GM21825 (cell line): ENCODE results near the gene HEATR5A.
"Not testable (repeated sequence)": the region's sequence is repeated elsewhere in the genome, so short reads cannot be mapped to it uniquely, and the experiment has no call there.

Experiments
- ATAC-seq: cut with Tn5 transposase; IDR thresholded peaks from one replicate; pipeline ENCODE4 v1.9.1; 2021; ENCODE audit warnings: mild to moderate bottlenecking, moderate library complexity; ENCODE audit not compliant: unreplicated experiment

HEATR5A gene

GRCh38 chr14:31391977-31392503 is 28.3 kb downstream of the HEATR5A start:
- no peak for ATAC-seq

- ATAC-seq = no peak
Observed at GRCh38 chr14:31391473-31391872, 28.9 kb downstream of the HEATR5A start.

GRCh38 chr14:31389946-31390345 is 30.4 kb downstream of the HEATR5A start:
- no peak for ATAC-seq

- no peak for ATAC-seq
Observed at GRCh38 chr14:31388687-31389413, 31.5 kb downstream of the HEATR5A start.

GRCh38 chr14:31387091-31387490 is 33.3 kb downstream of the HEATR5A start:
- ATAC-seq = no peak

- ATAC-seq = no peak
Observed at GRCh38 chr14:31386271-31386670, 34.1 kb downstream of the HEATR5A start.

GRCh38 chr14:31382221-31382620 is 38.1 kb downstream of the HEATR5A start:
- no peak for ATAC-seq

- no peak for ATAC-seq
Observed at GRCh38 chr14:31380106-31380505, 40.2 kb downstream of the HEATR5A start.

- not testable (repeated sequence) for ATAC-seq
Observed at GRCh38 chr14:31379125-31379947, 41.0 kb downstream of the HEATR5A start.

- ATAC-seq = no peak
Observed at GRCh38 chr14:31377433-31377832, 42.9 kb downstream of the HEATR5A start.

GRCh38 chr14:31371646-31372045 is 48.7 kb downstream of the HEATR5A start:
- no peak for ATAC-seq

- no peak for ATAC-seq
Observed at GRCh38 chr14:31363331-31364073, 56.8 kb downstream of the HEATR5A start.

- no peak for ATAC-seq
Observed at GRCh38 chr14:31362746-31363145, 57.6 kb downstream of the HEATR5A start.

- ATAC-seq = not testable (repeated sequence)
Observed at GRCh38 chr14:31361761-31362160, 58.6 kb downstream of the HEATR5A start.

- ATAC-seq = no peak
Observed at GRCh38 chr14:31360919-31361662, 59.3 kb downstream of the HEATR5A start.

- ATAC-seq = no peak
Observed at GRCh38 chr14:31357279-31357678, 63.1 kb downstream of the HEATR5A start.

- no peak for ATAC-seq
Observed at GRCh38 chr14:31346097-31346496, 74.3 kb downstream of the HEATR5A start.

GRCh38 chr14:31341280-31341679 is 79.1 kb downstream of the HEATR5A start:
- ATAC-seq = no peak

GRCh38 chr14:31340297-31341063 is 79.9 kb downstream of the HEATR5A start:
- no peak for ATAC-seq

- ATAC-seq = no peak
Observed at GRCh38 chr14:31339743-31340142, 80.6 kb downstream of the HEATR5A start.
